ENCODE data around the gene DHX8.

DNA sequence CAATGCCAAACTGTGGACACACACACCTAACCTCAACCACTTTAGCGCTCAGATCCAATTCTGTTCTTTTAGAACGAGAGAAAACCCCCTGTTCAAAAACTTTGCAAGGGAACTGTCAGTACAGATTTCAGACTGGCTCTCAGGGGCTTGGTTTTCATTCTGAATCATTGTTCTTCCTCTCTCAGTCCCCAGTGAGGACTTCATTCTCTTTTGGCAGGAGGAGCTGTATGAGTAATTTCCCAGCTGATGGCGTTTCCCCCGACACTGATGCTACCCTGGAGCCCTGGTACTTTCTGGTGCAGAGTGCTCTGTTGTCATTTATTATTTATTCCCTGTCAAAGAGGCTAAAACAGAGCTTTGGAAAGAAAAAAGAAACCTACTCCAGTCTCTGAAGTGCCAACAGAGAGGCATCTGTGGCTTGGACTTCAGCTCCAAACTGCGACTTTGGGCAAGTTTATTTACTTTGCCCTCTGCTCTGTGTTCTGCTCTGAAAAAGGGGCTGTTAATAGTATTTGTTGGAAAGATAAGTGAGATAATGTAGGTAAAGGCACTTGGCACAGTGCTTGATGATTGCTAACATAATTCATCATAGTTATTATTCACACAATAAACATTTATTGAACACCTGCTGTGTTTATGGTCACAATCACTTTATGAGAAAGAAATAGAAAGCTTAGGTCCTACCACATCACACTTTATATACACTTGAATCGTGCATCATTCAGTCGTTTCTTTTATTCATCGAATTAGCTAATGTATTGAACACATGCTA, 34.0 kb downstream of the DHX8 start:
- TF ChIP-seq, protein P1, sequence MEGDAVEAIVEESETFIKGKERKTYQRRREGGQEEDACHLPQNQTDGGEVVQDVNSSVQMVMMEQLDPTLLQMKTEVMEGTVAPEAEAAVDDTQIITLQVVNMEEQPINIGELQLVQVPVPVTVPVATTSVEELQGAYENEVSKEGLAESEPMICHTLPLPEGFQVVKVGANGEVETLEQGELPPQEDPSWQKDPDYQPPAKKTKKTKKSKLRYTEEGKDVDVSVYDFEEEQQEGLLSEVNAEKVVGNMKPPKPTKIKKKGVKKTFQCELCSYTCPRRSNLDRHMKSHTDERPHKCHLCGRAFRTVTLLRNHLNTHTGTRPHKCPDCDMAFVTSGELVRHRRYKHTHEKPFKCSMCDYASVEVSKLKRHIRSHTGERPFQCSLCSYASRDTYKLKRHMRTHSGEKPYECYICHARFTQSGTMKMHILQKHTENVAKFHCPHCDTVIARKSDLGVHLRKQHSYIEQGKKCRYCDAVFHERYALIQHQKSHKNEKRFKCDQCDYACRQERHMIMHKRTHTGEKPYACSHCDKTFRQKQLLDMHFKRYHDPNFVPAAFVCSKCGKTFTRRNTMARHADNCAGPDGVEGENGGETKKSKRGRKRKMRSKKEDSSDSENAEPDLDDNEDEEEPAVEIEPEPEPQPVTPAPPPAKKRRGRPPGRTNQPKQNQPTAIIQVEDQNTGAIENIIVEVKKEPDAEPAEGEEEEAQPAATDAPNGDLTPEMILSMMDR (IDR thresholded peaks at IDR 0.05) = no peak
- TF ChIP-seq EZH2 (IDR thresholded peaks at IDR 0.05) = no peak
- no peak for TF ChIP-seq EZH2phosphoT487 (IDR thresholded peaks at IDR 0.05)

Data from neural progenitor cell (in vitro differentiated cells).